Activated T-cell treated with anti-CD3 and anti-CD28 coated beads, Interleukin-2, amount 50 U/mL, for 72 hours (primary cell): ENCODE data around the gene CDH4. TPM values are rescaled to one million over a fixed set of nuclear protein-coding genes. Genes with fewer than 3 reads are reported as not detected.

Experiments
- ATAC-seq, 2 donors: fragments of 150-1000 bp; cut with Tn5 transposase; replicated peaks in 1 of 2; 2 replicates each; pipeline ENCODE4 v1.10.0; 2021; ENCODE audit warnings: moderate library complexity in 2 of 2, mild to moderate bottlenecking in 1 of 2
- DNase-seq, 2 donors: peaks; one replicate each; pipeline ENCODE4 v3.0.0; 2021 to 2022; ENCODE audit warnings: mixed read lengths in 1 of 2
- H3K27ac Mint-ChIP-seq: one replicate; pipeline ENCODE4 v1.8.0; 2022; ENCODE audit warnings: mild to moderate bottlenecking, moderate library complexity, mixed read lengths
- H3K27me3 Mint-ChIP-seq: one replicate; pipeline ENCODE4 v1.8.0; 2022; ENCODE audit warnings: low read depth, mixed read lengths
- H3K36me3 Mint-ChIP-seq, 2 donors: one replicate each; pipeline ENCODE4 v1.8.0; 2022; ENCODE audit warnings: mixed read lengths in 2 of 2, mild to moderate bottlenecking in 1 of 2; ENCODE audit not compliant: insufficient read depth in 2 of 2
- H3K4me1 Mint-ChIP-seq: one replicate; pipeline ENCODE4 v1.8.0; 2022; ENCODE audit warnings: low read depth, mixed read lengths
- H3K4me3 Mint-ChIP-seq, 2 donors: one replicate each; pipeline ENCODE4 v1.8.0; 2022; ENCODE audit warnings: mild to moderate bottlenecking in 2 of 2, mixed read lengths in 2 of 2, moderate library complexity in 2 of 2
- H3K9me3 Mint-ChIP-seq, 2 donors: one replicate each; pipeline ENCODE4 v1.8.0; 2022; ENCODE audit warnings: mixed read lengths in 2 of 2
- total RNA-seq, 2 donors: library from RNA; stranded (reverse); gene quantifications; one replicate each; pipeline ENCODE4 v1.2.3, GENCODE V29; 2022

CDH4 gene
- total RNA-seq, 2 donors from 2014 or later: 0.17 to 0.35 TPM

GRCh38 chr20:61806995-61807394 lies 554.9 kb downstream of the CDH4 start:
- Mint-ChIP-seq H3K4me1 (no peaks in the 10 kb centered on the region), H3K36me3 (no peaks in the 10 kb centered on the region), H3K4me3 (no peak overlapping the region), H3K9me3 (no peaks in the 10 kb centered on the region), H3K27me3 (peaks cover 8% of the 10 kb centered on the region), H3K27ac (no peak overlapping the region)
- ATAC-seq (no peak), DNase-seq (no peak)

- Mint-ChIP-seq H3K27ac (no peak overlapping the region), H3K9me3 (no peaks in the 10 kb centered on the region), H3K36me3 (no peaks in the 10 kb centered on the region), H3K4me1 (no peaks in the 10 kb centered on the region), H3K27me3 (peaks cover 8% of the 10 kb centered on the region), H3K4me3 (no peak overlapping the region)
- no peak for ATAC-seq
- no peak for DNase-seq
Observed at GRCh38 chr20:61807471-61808160, 555.6 kb downstream of the CDH4 start.

GRCh38 chr20:61808447-61808846 lies 556.4 kb downstream of the CDH4 start:
- Mint-ChIP-seq H3K4me3 (no peak overlapping the region), H3K36me3 (no peaks in the 10 kb centered on the region), H3K9me3 (no peaks in the 10 kb centered on the region), H3K27me3 (peaks cover 8% of the 10 kb centered on the region), H3K4me1 (no peaks in the 10 kb centered on the region), H3K27ac (no peak overlapping the region)
- DNase-seq (no peak), ATAC-seq (no peak)

- no peak overlapping the region for H3K4me3 Mint-ChIP-seq
- H3K36me3 Mint-ChIP-seq: no peaks in the 10 kb centered on the region
- peaks cover 8% of the 10 kb centered on the region for H3K27me3 Mint-ChIP-seq
- no peak overlapping the region for H3K27ac Mint-ChIP-seq
- ATAC-seq: no peak
- H3K9me3 Mint-ChIP-seq: no peaks in the 10 kb centered on the region
- H3K4me1 Mint-ChIP-seq: no peaks in the 10 kb centered on the region
- DNase-seq: no peak
Observed at GRCh38 chr20:61809006-61809770, 557.1 kb downstream of the CDH4 start.

DNA sequence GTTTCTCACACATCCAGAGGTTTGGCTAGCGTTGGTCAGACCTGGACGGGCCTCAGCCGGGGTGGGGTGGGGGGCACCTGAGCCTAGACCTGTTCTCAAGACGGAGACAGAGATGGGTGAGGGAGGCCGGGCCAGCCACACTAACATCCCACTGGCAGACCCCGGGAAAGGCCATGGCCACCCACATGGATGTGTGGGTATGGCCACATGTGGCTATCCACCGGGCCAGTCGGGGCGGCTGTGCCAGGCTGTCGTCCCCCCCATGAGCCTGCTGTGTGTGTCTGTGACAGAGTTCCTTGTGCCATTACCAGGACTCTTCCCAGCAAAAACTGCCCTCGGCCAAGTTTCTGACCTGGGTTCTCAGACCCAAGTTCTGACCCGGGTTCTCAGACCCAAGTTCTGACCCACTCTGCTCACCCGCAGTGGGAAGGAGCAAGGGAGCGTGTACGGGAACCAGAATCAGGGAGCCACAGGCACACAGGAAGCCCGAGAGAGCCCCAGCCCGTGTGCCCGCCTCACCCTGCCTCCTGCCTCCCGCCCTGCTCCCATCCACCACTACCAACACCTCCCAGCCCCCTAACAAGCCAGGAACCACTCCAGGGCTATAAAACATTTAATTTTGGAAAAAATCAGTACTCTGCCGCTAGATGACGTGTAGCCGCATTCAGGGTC lies 558.1 kb downstream of the CDH4 start:
- H3K4me1 Mint-ChIP-seq: no peaks in the 10 kb centered on the region
- DNase-seq (no peak), ATAC-seq (no peak)
- H3K4me3 Mint-ChIP-seq: no peak overlapping the region
- H3K9me3 Mint-ChIP-seq: no peaks in the 10 kb centered on the region
- H3K36me3 Mint-ChIP-seq: no peaks in the 10 kb centered on the region
- no peak overlapping the region for H3K27ac Mint-ChIP-seq
- H3K27me3 Mint-ChIP-seq: no peaks in the 10 kb centered on the region

DNA sequence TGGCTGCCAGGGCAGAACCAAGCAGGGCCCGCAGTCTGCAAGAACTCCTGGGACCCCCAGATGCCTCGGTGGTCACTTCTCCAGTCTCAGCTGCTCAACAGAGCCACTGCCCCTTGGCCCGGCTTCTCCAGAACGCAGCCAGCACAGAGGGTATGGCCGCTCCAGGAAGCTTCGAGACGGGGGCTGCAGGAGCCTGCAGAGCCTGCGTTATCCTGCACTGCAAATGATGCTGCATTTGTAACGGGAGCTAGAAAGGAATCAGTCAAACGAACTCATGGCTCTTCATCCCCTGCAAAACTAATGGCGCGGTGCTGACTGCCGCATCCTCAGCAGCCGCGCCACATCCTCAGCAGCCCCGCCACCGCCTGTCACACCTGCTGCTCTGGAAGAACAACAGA lies 558.7 kb downstream of the CDH4 start:
- Mint-ChIP-seq H3K27me3 (no peaks in the 10 kb centered on the region), H3K4me1 (no peaks in the 10 kb centered on the region), H3K27ac (no peak overlapping the region), H3K9me3 (no peaks in the 10 kb centered on the region), H3K4me3 (no peak overlapping the region), H3K36me3 (no peaks in the 10 kb centered on the region)
- no peak for ATAC-seq
- no peak for DNase-seq

DNA sequence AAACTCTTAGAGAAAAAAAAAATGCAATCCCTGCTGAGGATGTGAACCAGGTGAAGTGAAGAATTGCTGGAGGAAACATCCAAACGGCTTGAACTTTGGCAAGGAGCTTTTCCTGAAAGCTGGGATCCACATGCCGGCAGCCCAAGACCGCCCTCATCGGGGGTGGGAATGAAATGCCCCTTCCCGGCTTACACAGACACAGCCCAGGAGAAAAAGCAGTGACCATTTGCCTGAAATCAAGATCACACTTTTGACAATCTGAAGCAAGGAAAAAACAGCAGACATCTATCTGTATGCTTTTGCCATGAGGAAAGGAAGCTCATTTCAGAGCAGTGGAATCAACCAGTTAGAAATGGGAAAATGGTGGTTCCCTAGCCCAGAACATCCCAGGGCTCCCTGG lies 559.1 kb downstream of the CDH4 start:
- no peak overlapping the region for H3K4me3 Mint-ChIP-seq
- H3K4me1 Mint-ChIP-seq: no peaks in the 10 kb centered on the region
- no peaks in the 10 kb centered on the region for H3K36me3 Mint-ChIP-seq
- DNase-seq: no peak
- no peak for ATAC-seq
- H3K27ac Mint-ChIP-seq: no peak overlapping the region
- H3K27me3 Mint-ChIP-seq: no peaks in the 10 kb centered on the region
- no peaks in the 10 kb centered on the region for H3K9me3 Mint-ChIP-seq

DNA sequence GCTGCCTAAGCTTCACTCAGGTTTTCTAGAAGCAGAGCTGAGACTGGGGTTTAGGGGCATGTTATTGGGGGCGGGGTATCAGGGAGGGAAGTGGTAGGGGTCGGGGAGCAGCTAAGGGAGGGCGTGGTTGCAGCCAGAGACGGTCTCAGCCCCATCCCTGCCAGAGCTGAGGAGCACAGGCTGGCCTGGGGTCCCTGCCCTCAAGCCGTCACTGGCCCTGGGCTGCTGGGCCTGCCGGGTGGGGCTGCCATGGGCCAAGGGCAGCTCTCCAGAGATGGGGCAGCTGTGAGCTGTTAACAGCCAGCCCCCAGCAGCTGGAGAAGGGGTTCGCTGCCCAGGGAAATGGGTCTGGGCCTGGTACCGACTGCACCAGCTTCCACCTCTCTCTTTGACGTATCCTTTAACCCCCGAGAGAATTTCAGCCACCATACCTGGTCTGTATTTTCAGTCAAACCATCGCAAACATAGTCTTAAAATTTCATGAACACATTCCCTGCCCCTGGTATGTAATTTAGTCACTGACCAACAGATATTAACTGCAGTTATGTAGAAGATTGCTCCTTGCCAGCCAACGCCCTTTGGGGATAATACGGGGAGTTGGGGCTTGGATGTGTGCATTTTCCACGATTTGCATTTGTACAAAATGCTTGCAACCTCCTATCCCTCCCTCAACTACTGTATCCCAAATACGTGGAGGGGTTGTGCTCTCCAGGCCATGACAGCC lies 560.2 kb downstream of the CDH4 start:
- DNase-seq (no peak), ATAC-seq (no peak)
- Mint-ChIP-seq H3K27me3 (no peaks in the 10 kb centered on the region), H3K36me3 (no peaks in the 10 kb centered on the region), H3K4me3 (no peak overlapping the region), H3K27ac (no peak overlapping the region), H3K9me3 (no peaks in the 10 kb centered on the region), H3K4me1 (no peaks in the 10 kb centered on the region)

- no peaks in the 10 kb centered on the region for H3K9me3 Mint-ChIP-seq
- ATAC-seq: no peak
Observed at GRCh38 chr20:61812845-61813485, 560.9 kb downstream of the CDH4 start.

GRCh38 chr20:61813791-61814190 lies 561.7 kb downstream of the CDH4 start:
- Mint-ChIP-seq H3K36me3 (no peaks in the 10 kb centered on the region), H3K4me1 (no peaks in the 10 kb centered on the region), H3K9me3 (no peaks in the 10 kb centered on the region), H3K27me3 (no peaks in the 10 kb centered on the region), H3K4me3 (no peak overlapping the region), H3K27ac (no peak overlapping the region)
- DNase-seq (no peak), ATAC-seq (no peak)

More at GRCh38 chr20:61812845-61813485, 560.9 kb downstream of the CDH4 start:
- Mint-ChIP-seq H3K27ac (no peak overlapping the region), H3K27me3 (no peaks in the 10 kb centered on the region), H3K4me1 (no peaks in the 10 kb centered on the region), H3K4me3 (no peak overlapping the region), H3K36me3 (no peaks in the 10 kb centered on the region)
- no peak for DNase-seq

DNA sequence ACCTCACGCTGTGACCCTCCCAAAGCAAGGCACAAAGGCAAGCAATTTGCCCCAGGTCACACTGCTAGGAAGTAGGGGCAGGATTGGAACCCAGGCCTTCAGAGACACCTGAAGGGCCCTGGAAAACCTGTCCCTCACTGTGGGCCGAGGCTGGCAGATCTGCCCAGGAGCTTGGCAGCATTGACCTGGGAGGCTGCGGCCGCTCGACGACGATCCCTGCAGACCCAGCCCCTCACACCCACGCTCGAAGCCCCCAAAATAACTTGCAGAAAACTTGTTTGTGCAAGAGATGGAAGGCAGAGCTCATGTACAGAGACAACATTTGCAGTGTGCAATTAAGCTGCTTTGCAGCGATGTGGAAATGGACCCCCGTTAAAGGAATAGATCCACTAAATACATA lies 562.2 kb downstream of the CDH4 start:
- ATAC-seq: no peak
- no peak overlapping the region for H3K4me3 Mint-ChIP-seq

DNA sequence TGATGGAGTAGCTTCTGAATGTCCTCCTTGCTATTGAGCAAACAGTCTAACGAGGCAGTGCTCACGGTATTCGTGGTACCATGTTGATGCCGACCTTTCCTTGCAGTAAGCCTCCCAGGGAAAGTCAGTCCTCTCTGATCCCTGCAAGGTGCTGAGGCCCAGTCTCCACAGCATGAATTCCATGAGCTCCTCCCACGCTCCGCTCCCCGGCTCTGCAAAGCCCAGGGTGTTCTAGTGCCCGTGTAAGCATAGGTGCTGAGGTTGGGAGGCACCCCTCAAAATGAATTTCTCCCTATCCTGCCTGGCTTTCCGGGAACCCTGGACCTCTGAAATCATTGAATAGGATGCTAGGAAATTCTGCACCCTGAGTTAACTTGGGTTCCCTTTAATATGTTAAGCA lies 562.7 kb downstream of the CDH4 start:
- Mint-ChIP-seq H3K9me3 (no peaks in the 10 kb centered on the region), H3K4me1 (no peaks in the 10 kb centered on the region), H3K27ac (no peak overlapping the region), H3K4me3 (no peak overlapping the region), H3K36me3 (no peaks in the 10 kb centered on the region), H3K27me3 (no peaks in the 10 kb centered on the region)
- DNase-seq: no peak
- no peak for ATAC-seq

More for the DNA sequence above, 562.2 kb downstream of the CDH4 start:
- Mint-ChIP-seq H3K36me3 (no peaks in the 10 kb centered on the region), H3K4me1 (no peaks in the 10 kb centered on the region), H3K27ac (no peak overlapping the region), H3K27me3 (no peaks in the 10 kb centered on the region), H3K9me3 (no peaks in the 10 kb centered on the region)
- no peak for DNase-seq
